Hindlimb muscle (tissue), 1 donor: Measurements from ENCODE around the gene HERPUD2. TPM values are rescaled to one million over a fixed set of nuclear protein-coding genes. Genes with fewer than 3 reads are reported as not detected.
A peak's percentile ranks its signal among the peaks of the same experiment; 100 is the strongest.

ENCODE experiments used
- DNase-seq: peaks from one replicate; pipeline ENCODE4 v3.0.0-alpha.2; 2013
- polyA plus RNA-seq: library from polyadenylated mRNA; unstranded; fragments of 120-200 nt; gene quantifications from one replicate; pipeline ENCODE4 v1.2.1, GENCODE V29; 2013; ENCODE audit not compliant: insufficient read length

The HERPUD2 gene
- 28.8 TPM for polyA plus RNA-seq

GRCh38 chr7:35694784-35695472 lies at the start of gene HERPUD2:
HERPUD2 (minus strand) TSS chr7:35695135; CDS start chr7:35694330, 805 bp downstream.
- DNase-seq = peak; percentile 95

- DNase-seq = no peak
These were observed 44.0 kb upstream of the HERPUD2 start for GRCh38 chr7:35738889-35739288.

- no peak for DNase-seq
These were observed 41.8 kb upstream of the HERPUD2 start for GRCh38 chr7:35736725-35737124.

GRCh38 chr7:35735396-35735795 lies 40.5 kb upstream of the HERPUD2 start:
- DNase-seq = no peak

GRCh38 chr7:35734001-35734483 lies 39.1 kb upstream of the HERPUD2 start:
- no peak for DNase-seq

- no peak for DNase-seq
These were observed 36.4 kb upstream of the HERPUD2 start for GRCh38 chr7:35731349-35731748.

- DNase-seq = no peak
These were observed 34.3 kb upstream of the HERPUD2 start for GRCh38 chr7:35729061-35729783.

- DNase-seq = peak; percentile 29
These were observed 33.6 kb upstream of the HERPUD2 start for GRCh38 chr7:35728412-35729060.

- DNase-seq = no peak
These were observed 32.6 kb upstream of the HERPUD2 start for GRCh38 chr7:35727571-35727970.

- no peak for DNase-seq
These were observed 31.7 kb upstream of the HERPUD2 start for GRCh38 chr7:35726654-35727053.

- no peak for DNase-seq
These were observed 30.3 kb upstream of the HERPUD2 start for GRCh38 chr7:35725280-35725680.

GRCh38 chr7:35723011-35723410 lies 28.1 kb upstream of the HERPUD2 start:
- no peak for DNase-seq

- DNase-seq = no peak
These were observed 27.3 kb upstream of the HERPUD2 start for GRCh38 chr7:35722054-35722849.

- DNase-seq = no peak
These were observed 26.4 kb upstream of the HERPUD2 start for GRCh38 chr7:35721288-35721687.

- DNase-seq = no peak
These were observed 25.9 kb upstream of the HERPUD2 start for GRCh38 chr7:35720849-35721248.

- no peak for DNase-seq
These were observed 25.1 kb upstream of the HERPUD2 start for GRCh38 chr7:35720032-35720431.

GRCh38 chr7:35718047-35718446 lies 23.1 kb upstream of the HERPUD2 start:
- DNase-seq = no peak

GRCh38 chr7:35717516-35717915 lies 22.6 kb upstream of the HERPUD2 start:
- DNase-seq = no peak

- DNase-seq = no peak
These were observed 22.1 kb upstream of the HERPUD2 start for GRCh38 chr7:35717013-35717412.

- peak; percentile 44 for DNase-seq
These were observed 21.3 kb upstream of the HERPUD2 start for GRCh38 chr7:35716038-35716803.

GRCh38 chr7:35714862-35715261 lies 19.9 kb upstream of the HERPUD2 start:
- DNase-seq = no peak

- DNase-seq = no peak
These were observed 19.5 kb upstream of the HERPUD2 start for GRCh38 chr7:35714407-35714806.
